GM23338 (cell line): ENCODE results near the gene TNFSF4. TPM values are rescaled to one million over a fixed set of nuclear protein-coding genes. Genes with fewer than 3 reads are reported as not detected.

Experiments used
- ATAC-seq: fragments of 200-7000 bp; cut with Tn5 transposase; 3 replicates; pipeline ENCODE4 v1.9.1; 2020
- DNase-seq: peaks from one replicate; pipeline ENCODE4 v3.0.0-alpha.2; 2015; ENCODE audit warnings: low spot score
- H2AFZ ChIP-seq: fragments of 200-600 bp; sonication (generic); 2 replicates; pipeline ENCODE4 v1.8.0; 2016; ENCODE audit warnings: antibody characterized with exemption, mild to moderate bottlenecking, moderate library complexity
- H3F3A ChIP-seq: fragments of 200-600 bp; sonication (generic); replicated peaks from 2 replicates; pipeline ENCODE4 v1.8.0; 2017; ENCODE audit warnings: antibody characterized with exemption, mixed run types, low read depth
- H3K27ac ChIP-seq: fragments of 200-600 bp; sonication (generic); 2 replicates; pipeline ENCODE4 v1.6.1; 2016; ENCODE audit warnings: low read depth
- H3K27me3 ChIP-seq: fragments of 200-600 bp; sonication (generic); 2 replicates; pipeline ENCODE4 v1.8.0; 2016; ENCODE audit warnings: mild to moderate bottlenecking, mixed run types, moderate library complexity; ENCODE audit not compliant: insufficient read depth
- H3K36me3 ChIP-seq: fragments of 200-600 bp; sonication (generic); 2 replicates; pipeline ENCODE4 v1.8.0; 2016; ENCODE audit warnings: mild to moderate bottlenecking; ENCODE audit not compliant: insufficient read depth
- H3K4me1 ChIP-seq: fragments of 200-600 bp; sonication (generic); 2 replicates; pipeline ENCODE4 v1.8.0; 2016; ENCODE audit warnings: mild to moderate bottlenecking, moderate library complexity; ENCODE audit not compliant: insufficient read depth
- H3K4me2 ChIP-seq: fragments of 200-600 bp; sonication (generic); 2 replicates; pipeline ENCODE4 v1.7.1; 2017; ENCODE audit warnings: mixed run types
- H3K4me3 ChIP-seq: fragments of 200-600 bp; sonication (generic); 2 replicates; pipeline ENCODE4 v1.6.1; 2016; ENCODE audit warnings: mixed run types
- H3K79me2 ChIP-seq: fragments of 200-600 bp; sonication (generic); replicated peaks from 2 replicates; pipeline ENCODE4 v1.8.0; 2017; ENCODE audit warnings: mild to moderate bottlenecking; ENCODE audit not compliant: insufficient read depth
- H3K9me2 ChIP-seq: fragments of 200-600 bp; sonication (generic); 2 replicates; pipeline ENCODE4 v1.8.0; 2017; ENCODE audit not compliant: insufficient read depth
- H4K20me1 ChIP-seq: fragments of 200-600 bp; sonication (generic); replicated peaks from 2 replicates; pipeline ENCODE4 v1.8.0; 2017; ENCODE audit warnings: mild to moderate bottlenecking; ENCODE audit not compliant: insufficient read depth
- H3K27ac Mint-ChIP-seq: 2 replicates; pipeline ENCODE4 v1.8.0; 2020; ENCODE audit warnings: inconsistent platforms, mild to moderate bottlenecking, moderate library complexity, mixed read lengths
- H3K27me3 Mint-ChIP-seq: 3 replicates; pipeline ENCODE4 v1.8.0; 2022; ENCODE audit warnings: low read depth, mild to moderate bottlenecking, moderate library complexity, mixed read lengths, inconsistent platforms; ENCODE audit not compliant: insufficient read depth, poor library complexity
- H3K36me3 Mint-ChIP-seq: 3 replicates; pipeline ENCODE4 v1.8.0; 2021; ENCODE audit warnings: low read depth, mild to moderate bottlenecking, inconsistent platforms, moderate library complexity, mixed read lengths
- H3K4me1 Mint-ChIP-seq: 3 replicates; pipeline ENCODE4 v1.8.0; 2020; ENCODE audit warnings: mild to moderate bottlenecking, inconsistent platforms, mixed read lengths
- H3K4me3 Mint-ChIP-seq: 3 replicates; pipeline ENCODE4 v1.8.0; 2021; ENCODE audit warnings: moderate library complexity, mild to moderate bottlenecking, inconsistent platforms, mixed read lengths
- H3K9me3 Mint-ChIP-seq: 3 replicates; pipeline ENCODE4 v1.8.0; 2020; ENCODE audit warnings: moderate library complexity, mild to moderate bottlenecking, inconsistent platforms, mixed read lengths
- CREB1 ChIP-seq: fragments of 250-450 bp; sonication (Bioruptor Pico); IDR thresholded peaks from 2 replicates; pipeline ENCODE4 v1.5.0; 2020; ENCODE audit warnings: low read depth, mild to moderate bottlenecking, moderate library complexity
- CTCF ChIP-seq, 2 experiments: fragments of 200-600 bp in 1 of 2; sonication (generic) in 1 of 2; conservative IDR thresholded peaks; 2 replicates each; pipeline versions ENCODE4 v1.5.1 to v1.6.1; 2016 to 2017; ENCODE audit warnings: antibody characterized with exemption in 2 of 2, low read depth in 2 of 2, mild to moderate bottlenecking in 2 of 2, moderate library complexity in 1 of 2
- ETS1 ChIP-seq: IDR thresholded peaks from 2 replicates; pipeline ENCODE4 v1.6.1; 2016; ENCODE audit warnings: antibody characterized with exemption
- EZH2 ChIP-seq: fragments of 200-600 bp; sonication (generic); IDR thresholded peaks from one replicate; pipeline ENCODE4 v1.8.0; 2017; ENCODE audit warnings: antibody characterized with exemption, mild to moderate bottlenecking, low read depth; ENCODE audit not compliant: unreplicated experiment
- EZH2phosphoT487 ChIP-seq: fragments of 200-600 bp; sonication (generic); IDR thresholded peaks from one replicate; pipeline ENCODE4 v1.8.1; 2018; ENCODE audit warnings: antibody characterized with exemption; ENCODE audit not compliant: unreplicated experiment
- JUNB ChIP-seq: IDR thresholded peaks from one replicate; pipeline ENCODE4 v1.6.1; 2016; ENCODE audit warnings: antibody characterized with exemption; ENCODE audit not compliant: unreplicated experiment
- NANOG ChIP-seq: IDR thresholded peaks from 2 replicates; pipeline ENCODE4 v1.6.1; 2016; ENCODE audit warnings: antibody characterized with exemption, borderline replicate concordance
- POLR2AphosphoS5 ChIP-seq: IDR thresholded peaks from 2 replicates; pipeline ENCODE4 v1.6.1; 2016; ENCODE audit warnings: antibody characterized with exemption, low read depth
- STAT1 ChIP-seq: IDR thresholded peaks from one replicate; pipeline ENCODE4 v1.6.1; 2016; ENCODE audit warnings: antibody characterized with exemption; ENCODE audit not compliant: unreplicated experiment
- ZNF114 ChIP-seq: fragments of 250-450 bp; sonication (Bioruptor Pico); IDR thresholded peaks from 2 replicates; pipeline ENCODE4 v1.5.0; 2020; ENCODE audit warnings: mild to moderate bottlenecking, moderate library complexity
- ZNF331 ChIP-seq: fragments of 250-450 bp; sonication (Bioruptor Pico); IDR thresholded peaks from 2 replicates; pipeline ENCODE4 v1.5.0; 2020; ENCODE audit warnings: low read depth, mild to moderate bottlenecking, moderate library complexity
- ZNF462 ChIP-seq: fragments of 250-450 bp; sonication (Bioruptor Pico); IDR thresholded peaks from 2 replicates; pipeline ENCODE4 v1.5.0; 2020; ENCODE audit warnings: mild to moderate bottlenecking, moderate library complexity
- polyA plus RNA-seq: library from polyadenylated mRNA; unstranded; fragments of >200 nt; fragmentation: Nextera tagmentation; extraction: Ambion mirVana; gene quantifications from 2 replicates; pipeline ENCODE4 v1.2.1, GENCODE V29; 2016
- total RNA-seq: library from RNA; depleted of rRNA; stranded (reverse); fragments of >200 nt; shearing (Covaris generic); gene quantifications from 2 replicates; pipeline ENCODE4 v1.2.3, GENCODE V29; 2014
- TF ChIP-seq, protein P1 (sequence below): IDR thresholded peaks from one replicate; pipeline ENCODE4 v1.6.1; 2018; ENCODE audit warnings: antibody characterized with exemption; ENCODE audit not compliant: unreplicated experiment

TNFSF4 gene
- total and polyA plus RNA-seq, 2 experiments from 2014 or later = 0.55 to 1.5 TPM

- H3K36me3 ChIP-seq = no peaks in the 10 kb centered on the region
- no peaks in the 10 kb centered on the region for H4K20me1 ChIP-seq
- ATAC-seq = no peak
- H2AFZ ChIP-seq = no peak overlapping the region
- H3K4me1 ChIP-seq = no peaks in the 10 kb centered on the region
- no peak overlapping the region for H3K27ac ChIP-seq
- Mint-ChIP-seq H3K9me3 (no peaks in the 10 kb centered on the region), H3K27ac (no peak overlapping the region), H3K4me3 (no peak overlapping the region), H3K4me1 (no peaks in the 10 kb centered on the region), H3K36me3 (no peaks in the 10 kb centered on the region), H3K27me3 (no peaks in the 10 kb centered on the region)
- H3K4me3 ChIP-seq = no peak overlapping the region
- H3K79me2 ChIP-seq = no peaks in the 10 kb centered on the region
- no peak for DNase-seq
- H3K27me3 ChIP-seq = no peaks in the 10 kb centered on the region
- no peak for TF ChIP-seq ZNF114 (CRISPR knock-in tag)
- TF ChIP-seq STAT1 = no peak
- no peak for TF ChIP-seq ETS1
- no peak for TF ChIP-seq ZNF462 (CRISPR knock-in tag)
- TF ChIP-seq EZH2phosphoT487 = no peak
- TF ChIP-seq JUNB = no peak
- TF ChIP-seq CREB1 = no peak
- TF ChIP-seq NANOG = no peak
- TF ChIP-seq POLR2AphosphoS5 = no peak
- no peak for TF ChIP-seq ZNF331 (CRISPR knock-in tag)
- TF ChIP-seq, protein P1, sequence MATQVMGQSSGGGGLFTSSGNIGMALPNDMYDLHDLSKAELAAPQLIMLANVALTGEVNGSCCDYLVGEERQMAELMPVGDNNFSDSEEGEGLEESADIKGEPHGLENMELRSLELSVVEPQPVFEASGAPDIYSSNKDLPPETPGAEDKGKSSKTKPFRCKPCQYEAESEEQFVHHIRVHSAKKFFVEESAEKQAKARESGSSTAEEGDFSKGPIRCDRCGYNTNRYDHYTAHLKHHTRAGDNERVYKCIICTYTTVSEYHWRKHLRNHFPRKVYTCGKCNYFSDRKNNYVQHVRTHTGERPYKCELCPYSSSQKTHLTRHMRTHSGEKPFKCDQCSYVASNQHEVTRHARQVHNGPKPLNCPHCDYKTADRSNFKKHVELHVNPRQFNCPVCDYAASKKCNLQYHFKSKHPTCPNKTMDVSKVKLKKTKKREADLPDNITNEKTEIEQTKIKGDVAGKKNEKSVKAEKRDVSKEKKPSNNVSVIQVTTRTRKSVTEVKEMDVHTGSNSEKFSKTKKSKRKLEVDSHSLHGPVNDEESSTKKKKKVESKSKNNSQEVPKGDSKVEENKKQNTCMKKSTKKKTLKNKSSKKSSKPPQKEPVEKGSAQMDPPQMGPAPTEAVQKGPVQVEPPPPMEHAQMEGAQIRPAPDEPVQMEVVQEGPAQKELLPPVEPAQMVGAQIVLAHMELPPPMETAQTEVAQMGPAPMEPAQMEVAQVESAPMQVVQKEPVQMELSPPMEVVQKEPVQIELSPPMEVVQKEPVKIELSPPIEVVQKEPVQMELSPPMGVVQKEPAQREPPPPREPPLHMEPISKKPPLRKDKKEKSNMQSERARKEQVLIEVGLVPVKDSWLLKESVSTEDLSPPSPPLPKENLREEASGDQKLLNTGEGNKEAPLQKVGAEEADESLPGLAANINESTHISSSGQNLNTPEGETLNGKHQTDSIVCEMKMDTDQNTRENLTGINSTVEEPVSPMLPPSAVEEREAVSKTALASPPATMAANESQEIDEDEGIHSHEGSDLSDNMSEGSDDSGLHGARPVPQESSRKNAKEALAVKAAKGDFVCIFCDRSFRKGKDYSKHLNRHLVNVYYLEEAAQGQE = no peak
- TF ChIP-seq EZH2 = no peak
- no peak for TF ChIP-seq CTCF (conservative IDR thresholded peaks at IDR 0.05; ENCODE audit: low read depth in 2 of 2)
- no peaks in the 10 kb centered on the region for H3F3A ChIP-seq
- no peak overlapping the region for H3K4me2 ChIP-seq
- peaks cover 7% of the 10 kb centered on the region; the same call in 1 of the 2 replicates for H3K9me2 ChIP-seq
These were observed 13.5 kb downstream of the TNFSF4 start for GRCh38 chr1:173193639-173194038.
